H1 (cell line): ENCODE data around the gene OTOS. TPM values are rescaled to one million over a fixed set of nuclear protein-coding genes. Genes with fewer than 3 reads are reported as not detected.

Source experiments
- CTCF ChIA-PET: fragments of 300-600 bp; sonication (Branson Sonifier 250); formaldehyde crosslinking; loops from one replicate; lab custom pipeline; 2021; ENCODE audit not compliant: partially characterized antibody; lab: Charles Lee
- POLR2A ChIA-PET: fragments of 300-600 bp; sonication (Branson Sonifier 250); formaldehyde crosslinking; loops from one replicate; lab custom pipeline; 2021; ENCODE audit warnings: inconsistent platforms; ENCODE audit not compliant: partially characterized antibody; lab: Charles Lee
- DNase-seq, 2 experiments: peaks; one replicate each; pipeline versions ENCODE4 v3.0.0 to v3.0.0-alpha.2; 2010 to 2022; ENCODE audit warnings: low spot score in 2 of 2, low read depth in 1 of 2, mixed read lengths in 1 of 2
- FAIRE-seq: peaks from 2 replicates; lab custom pipeline; 2011; peaks lifted over from hg19 to GRCh38; lab: Jason Lieb, UNC
- H2AFZ ChIP-seq: 2 replicates; pipeline ENCODE4 v1.8.1; 2012; ENCODE audit warnings: low read length, inconsistent platforms
- H2AK5ac ChIP-seq: 2 replicates; pipeline ENCODE4 v1.6.1; 2013; ENCODE audit warnings: low read depth, low read length
- H2BK120ac ChIP-seq: replicated peaks from 2 replicates; pipeline ENCODE3; 2013; ENCODE audit warnings: low read depth, low read length, inconsistent platforms
- H2BK12ac ChIP-seq: 2 replicates; pipeline ENCODE4 v1.6.1; 2013; ENCODE audit warnings: low read depth, low read length
- H2BK15ac ChIP-seq: 2 replicates; pipeline ENCODE4 v1.6.1; 2013; ENCODE audit warnings: low read length
- H2BK20ac ChIP-seq: 2 replicates; pipeline ENCODE4 v1.6.1; 2013; ENCODE audit warnings: low read length
- H2BK5ac ChIP-seq: 2 replicates; pipeline ENCODE4 v1.6.1; 2013; ENCODE audit warnings: low read depth, low read length
- H3K14ac ChIP-seq: 2 replicates; pipeline ENCODE4 v1.6.1; 2013; ENCODE audit warnings: inconsistent platforms; ENCODE audit not compliant: insufficient read length
- H3K18ac ChIP-seq: 2 replicates; pipeline ENCODE4 v1.6.1; 2013; ENCODE audit warnings: low read length; ENCODE audit errors: extremely low read depth
- H3K23ac ChIP-seq: 2 replicates; pipeline ENCODE4 v1.6.1; 2013; ENCODE audit warnings: inconsistent platforms; ENCODE audit not compliant: insufficient read length
- H3K23me2 ChIP-seq: 2 replicates; pipeline ENCODE4 v1.6.1; 2013; ENCODE audit warnings: low read depth, low read length
- H3K27ac ChIP-seq: 2 replicates; pipeline ENCODE4 v1.6.1; 2011; ENCODE audit warnings: low read depth, low read length, inconsistent platforms
- H3K27me3 ChIP-seq, 4 experiments: replicated peaks in 1 of 4; 1 replicate in 1 of 4; 2 replicates in 3 of 4; pipeline versions ENCODE4 v1.6.1 to v1.8.1; 2011 to 2013; ENCODE audit warnings: low read length in 3 of 4, mild to moderate bottlenecking in 3 of 4, inconsistent platforms in 2 of 4, mixed read lengths in 2 of 4, moderate library complexity in 1 of 4; ENCODE audit not compliant: control insufficient read depth in 3 of 4, insufficient read depth in 3 of 4; ENCODE audit errors: extremely low read depth in 1 of 4
- H3K36me3 ChIP-seq, 4 experiments: 2 replicates each; pipeline versions ENCODE4 v1.6.1 to v1.8.1; 2011 to 2013; ENCODE audit warnings: mild to moderate bottlenecking in 4 of 4, low read length in 3 of 4, moderate library complexity in 2 of 4, control low read depth in 1 of 4, inconsistent platforms in 1 of 4; ENCODE audit not compliant: insufficient read depth in 4 of 4, control insufficient read depth in 2 of 4
- H3K4ac ChIP-seq: replicated peaks from 2 replicates; pipeline ENCODE3; 2013; ENCODE audit warnings: low read length, low read depth, mixed read lengths, inconsistent platforms; ENCODE audit not compliant: insufficient read length
- H3K4me1 ChIP-seq, 4 experiments: replicated peaks in 1 of 4; 1 replicate in 1 of 4; 2 replicates in 3 of 4; pipeline versions ENCODE4 v1.6.1 to v1.8.1; 2011 to 2013; ENCODE audit warnings: low read length in 3 of 4, inconsistent platforms in 2 of 4, mixed read lengths in 1 of 4; ENCODE audit not compliant: insufficient read depth in 4 of 4, control insufficient read depth in 3 of 4
- H3K4me2 ChIP-seq, 2 experiments: 2 replicates each; pipeline versions ENCODE4 v1.6.1 to v1.8.1; 2011 to 2013; ENCODE audit warnings: low read depth in 2 of 2, low read length in 2 of 2, control low read depth in 1 of 2, inconsistent platforms in 1 of 2, mild to moderate bottlenecking in 1 of 2; ENCODE audit not compliant: insufficient read depth in 1 of 2
- H3K4me3 ChIP-seq, 4 experiments: fragments of 200-600, 300-600 bp in 1 of 4; sonication (generic), shearing (Covaris generic), sonication (Bioruptor Twin) in 1 of 4; 2 replicates each; pipeline versions ENCODE4 v1.5.1 to v1.8.1; 2011 to 2016; ENCODE audit warnings: low read length in 4 of 4, low read depth in 3 of 4, control low read depth in 2 of 4, inconsistent platforms in 2 of 4, mild to moderate bottlenecking in 2 of 4, mixed read lengths in 1 of 4, moderate library complexity in 1 of 4; ENCODE audit not compliant: insufficient read depth in 2 of 4; ENCODE audit errors: extremely low read depth in 1 of 4
- H3K56ac ChIP-seq: replicated peaks from 2 replicates; pipeline ENCODE3; 2013; ENCODE audit warnings: low read depth, mild to moderate bottlenecking, mixed read lengths, low read length, inconsistent platforms; ENCODE audit not compliant: insufficient read length
- H3K79me1 ChIP-seq: 2 replicates; pipeline ENCODE4 v1.6.1; 2013; ENCODE audit warnings: low read depth, low read length, control low read depth
- H3K79me2 ChIP-seq, 2 experiments: 2 replicates each; pipeline versions ENCODE4 v1.6.1 to v1.8.1; 2012 to 2013; ENCODE audit warnings: low read length in 2 of 2, mild to moderate bottlenecking in 2 of 2, inconsistent platforms in 1 of 2; ENCODE audit not compliant: insufficient read depth in 2 of 2, control insufficient read depth in 1 of 2
- H3K9ac ChIP-seq, 4 experiments: replicated peaks in 1 of 4; 1 replicate in 1 of 4; 2 replicates in 3 of 4; pipeline versions ENCODE4 v1.6.1 to v1.8.1; 2011 to 2013; ENCODE audit warnings: low read depth in 3 of 4, low read length in 3 of 4, control low read depth in 2 of 4, mild to moderate bottlenecking in 2 of 4, moderate library complexity in 2 of 4, inconsistent platforms in 1 of 4; ENCODE audit errors: extremely low read depth in 1 of 4
- H3K9me3 ChIP-seq, 2 experiments: 2 replicates each; pipeline versions ENCODE4 v1.6.1 to v1.8.1; 2012 to 2013; ENCODE audit warnings: mild to moderate bottlenecking in 2 of 2, moderate library complexity in 2 of 2, control low read depth in 1 of 2, inconsistent platforms in 1 of 2, low read depth in 1 of 2, low read length in 1 of 2, mixed read lengths in 1 of 2; ENCODE audit not compliant: insufficient read depth in 2 of 2
- H4K20me1 ChIP-seq, 2 experiments: replicated peaks in 1 of 2; 2 replicates each; pipeline versions ENCODE3 to v1.8.1; 2011 to 2013; ENCODE audit warnings: inconsistent platforms in 2 of 2, low read length in 2 of 2, mild to moderate bottlenecking in 1 of 2; ENCODE audit not compliant: insufficient read depth in 2 of 2, control insufficient read depth in 1 of 2
- H4K5ac ChIP-seq: 2 replicates; pipeline ENCODE4 v1.6.1; 2013; ENCODE audit warnings: low read length, low read depth, mixed read lengths, inconsistent platforms; ENCODE audit not compliant: insufficient read length
- H4K8ac ChIP-seq: 2 replicates; pipeline ENCODE4 v1.8.0; 2013; ENCODE audit warnings: mild to moderate bottlenecking, moderate library complexity, low read length, inconsistent platforms; ENCODE audit not compliant: insufficient read depth; ENCODE audit errors: extremely low read depth
- H4K91ac ChIP-seq: replicated peaks from 2 replicates; pipeline ENCODE3; 2013; ENCODE audit warnings: low read length, mixed read lengths, inconsistent platforms; ENCODE audit not compliant: insufficient read length
- CHD1 ChIP-seq: IDR thresholded peaks from 2 replicates; pipeline ENCODE4 v1.6.1; 2012; ENCODE audit warnings: low read depth, low read length, improper control_type of control experiment
- CHD2 ChIP-seq: IDR thresholded peaks from 2 replicates; pipeline ENCODE4 v1.6.1; 2012; ENCODE audit warnings: low read length, improper control_type of control experiment
- CTBP2 ChIP-seq: IDR thresholded peaks from 2 replicates; pipeline ENCODE4 v1.7.0; 2011; ENCODE audit warnings: borderline replicate concordance, mild to moderate bottlenecking, moderate library complexity, mixed read lengths, low read length; ENCODE audit not compliant: insufficient read depth, insufficient read length
- CTCF ChIP-seq, 3 experiments: IDR thresholded peaks; 1 replicate in 2 of 3; 2 replicates in 1 of 3; pipeline versions ENCODE4 v1.5.1 to v1.6.1; 2011; ENCODE audit warnings: low read length in 3 of 3, mild to moderate bottlenecking in 3 of 3, inconsistent platforms in 2 of 3, low read depth in 1 of 3, moderate library complexity in 1 of 3; ENCODE audit not compliant: insufficient read depth in 1 of 3; ENCODE audit errors: control extremely low read depth in 1 of 3
- HDAC2 ChIP-seq, 2 experiments: fragments of 300-600 bp in 1 of 2; sonication (generic) in 1 of 2; IDR thresholded peaks; 2 replicates each; pipeline ENCODE4 v1.6.1; 2011 to 2012; ENCODE audit warnings: low read depth in 2 of 2, low read length in 2 of 2, mild to moderate bottlenecking in 2 of 2, moderate library complexity in 2 of 2, borderline replicate concordance in 1 of 2, inconsistent platforms in 1 of 2
- JUND ChIP-seq: IDR thresholded peaks from 2 replicates; pipeline ENCODE4 v1.6.1; 2011; ENCODE audit warnings: mild to moderate bottlenecking, improper control_type of control experiment, low read length
- NANOG ChIP-seq: IDR thresholded peaks from 2 replicates; pipeline ENCODE4 v1.6.1; 2011; ENCODE audit warnings: low read length, low read depth, mild to moderate bottlenecking, inconsistent platforms; ENCODE audit not compliant: insufficient read depth, poor library complexity, severe bottlenecking
- POU5F1 ChIP-seq: IDR thresholded peaks from 2 replicates; pipeline ENCODE4 v1.6.1; 2011; ENCODE audit warnings: low read depth, mild to moderate bottlenecking, low read length, moderate library complexity
- SAP30 ChIP-seq: fragments of 300-600 bp; sonication (generic); IDR thresholded peaks from 2 replicates; pipeline ENCODE4 v1.7.1; 2012; ENCODE audit warnings: low read length, moderate library complexity, mild to moderate bottlenecking, inconsistent platforms; ENCODE audit not compliant: insufficient read depth, insufficient replicate concordance
- SUZ12 ChIP-seq: fragments of 200-600 bp; sonication (generic); IDR thresholded peaks from 2 replicates; pipeline ENCODE4 v1.6.1; 2012; ENCODE audit warnings: mild to moderate bottlenecking, inconsistent platforms, low read length, moderate library complexity, mixed read lengths
- TAF7 ChIP-seq: optimal IDR thresholded peaks from 2 replicates; pipeline ENCODE3; 2011; ENCODE audit warnings: low read depth, mild to moderate bottlenecking, inconsistent platforms, low read length, moderate library complexity, borderline replicate concordance
- WGBS, 2 experiments: shearing (Covaris generic) in 1 of 2; methylation state at CpG; one replicate each; pipeline versions ENCODE4 v1.1.6 to v1.1.7; 2013 to 2015; ENCODE audit warnings: low lambda C conversion rate in 2 of 2, mixed read lengths in 2 of 2, inconsistent platforms in 1 of 2, low coverage in 1 of 2, missing lambda C conversion rate in 1 of 2; ENCODE audit not compliant: insufficient replicate concordance in 2 of 2, insufficient coverage in 1 of 2, insufficient read length in 1 of 2; ENCODE audit errors: extremely low coverage in 1 of 2, missing lambda C conversion rate in 1 of 2; 5-methylcytosine and 5-hydroxymethylcytosine counted together
- polyA plus RNA-seq, 7 experiments: library from polyadenylated mRNA; depleted of rRNA in 3 of 7; stranded (reverse) in 5 of 7; unstranded in 2 of 7; fragments of >200 nt in 5 of 7; fragments of 200-250 nt in 2 of 7; gene quantifications; 1 replicate in 5 of 7; 2 replicates in 1 of 7; 4 replicates in 1 of 7; pipeline versions ENCODE4 v1.2.1 to v1.2.3, GENCODE V29; 2011 to 2013; ENCODE audit warnings: missing spikeins in 2 of 7, mixed read lengths in 2 of 7
- total RNA-seq: library from RNA; stranded (reverse); fragmentation: NEBNext Ultra II Directional; extraction: Animal tissue kit (Norgen Biotek cat#: 25700); gene quantifications from 2 replicates; pipeline ENCODE4 v1.2.1, GENCODE V29; 2021

The OTOS gene
- total and polyA plus RNA-seq, 2 of the 8 experiments (the other 6 are each of a cell fraction or from before 2014, with no cell fraction given), result 0.17 TPM; not detected in 1

GRCh38 chr2:240105982-240106381 lies 34.5 kb downstream of the OTOS start:
- Histone ChIP-seq H2BK120ac (no peak overlapping the region), H4K20me1 (no peaks in the 10 kb centered on the region), H3K4me3 (no peak overlapping the region), H3K9ac (no peak overlapping the region), H3K23ac (no peak overlapping the region), H3K9me3 (no peaks in the 10 kb centered on the region), H4K5ac (no peak overlapping the region), H3K4me1 (no peaks in the 10 kb centered on the region), H3K79me1 (no peaks in the 10 kb centered on the region), H4K91ac (no peak overlapping the region), H3K4ac (no peak overlapping the region), H2BK15ac (no peak overlapping the region), H3K79me2 (no peaks in the 10 kb centered on the region), H2AK5ac (no peak overlapping the region), H2BK5ac (no peak overlapping the region), H2AFZ (no peak overlapping the region), H3K14ac (no peak overlapping the region), H3K56ac (no peak overlapping the region), H3K23me2 (no peaks in the 10 kb centered on the region), H3K18ac (no peak overlapping the region), H3K27ac (no peak overlapping the region), H3K4me2 (no peak overlapping the region), H2BK12ac (no peak overlapping the region), H3K36me3 (no peaks in the 10 kb centered on the region), H3K27me3 (no peaks in the 10 kb centered on the region; a peak in 1 of 7 replicates), H4K8ac (no peak overlapping the region), H2BK20ac (no peak overlapping the region)
- DNase-seq, result no peak
- 83% methylated on average over 7 of the region's 11 CpGs; no CpG with 5 or more reads in 1 of the 2 experiments for WGBS, 2 experiments
- no peak for FAIRE-seq
- POLR2A ChIA-PET, result no interaction called here
- CTCF ChIA-PET, result no interaction called here
- TF ChIP-seq CHD2, result no peak
- TF ChIP-seq HDAC2 (IDR thresholded peaks at IDR 0.05; ENCODE audit: borderline replicate concordance in 1 of 2, low read depth in 2 of 2, low read length in 2 of 2), result no peak
- TF ChIP-seq CTBP2, result no peak
- no peak for TF ChIP-seq CHD1
- no peak for TF ChIP-seq TAF7
- no peak for TF ChIP-seq JUND
- no peak for TF ChIP-seq POU5F1
- TF ChIP-seq CTCF (IDR thresholded peaks at IDR 0.05; ENCODE audit: control extremely low read depth in 1 of 3, insufficient read depth in 1 of 3, low read depth in 1 of 3, low read length in 3 of 3), result no peak
- no peak for TF ChIP-seq NANOG
- TF ChIP-seq SUZ12, result no peak
- no peak for TF ChIP-seq SAP30
